MM.1S (cell line): ENCODE results near the gene MUC5AC.
"Not testable (repeated sequence)": the region's sequence is repeated elsewhere in the genome, so short reads cannot be mapped to it uniquely, and the experiment has no call there.

Source experiments
- DNase-seq: peaks from one replicate; pipeline ENCODE4 v3.0.0-alpha.2; 2015
- H2AFZ ChIP-seq: fragments of 300-600 bp; sonication (generic); 2 replicates; pipeline ENCODE4 v1.6.0; 2016; ENCODE audit warnings: antibody characterized with exemption, low read length
- H3F3A ChIP-seq: fragments of 300-600 bp; sonication (generic); 2 replicates; pipeline ENCODE4 v1.6.1; 2016; ENCODE audit warnings: mild to moderate bottlenecking, antibody characterized with exemption, low read length, moderate library complexity, mixed read lengths; ENCODE audit not compliant: insufficient read depth
- H3K27ac ChIP-seq: fragments of 300-600 bp; sonication (generic); 2 replicates; pipeline ENCODE4 v1.5.1; 2016; ENCODE audit warnings: mild to moderate bottlenecking, low read length
- H3K27me3 ChIP-seq: fragments of 300-600 bp; sonication (generic); replicated peaks from 2 replicates; pipeline ENCODE4 v1.6.0; 2016; ENCODE audit warnings: low read length; ENCODE audit not compliant: insufficient read depth
- H3K36me3 ChIP-seq: fragments of 300-600 bp; sonication (generic); replicated peaks from 2 replicates; pipeline ENCODE4 v1.6.1; 2016; ENCODE audit warnings: mild to moderate bottlenecking, low read length, mixed read lengths; ENCODE audit not compliant: insufficient read depth
- H3K4me1 ChIP-seq: fragments of 300-600 bp; sonication (generic); 2 replicates; pipeline ENCODE4 v1.6.1; 2016; ENCODE audit warnings: low read length, mixed read lengths
- H3K4me2 ChIP-seq: fragments of 300-600 bp; sonication (generic); 2 replicates; pipeline ENCODE4 v1.6.0; 2016; ENCODE audit warnings: low read depth, low read length
- H3K4me3 ChIP-seq: fragments of 300-600 bp; sonication (generic); 2 replicates; pipeline ENCODE4 v1.5.1; 2016; ENCODE audit warnings: low read length, mixed read lengths
- H3K79me2 ChIP-seq: fragments of 300-600 bp; sonication (generic); 2 replicates; pipeline ENCODE4 v1.6.1; 2016; ENCODE audit warnings: mixed run types, low read length, mixed read lengths
- H3K9ac ChIP-seq: fragments of 300-600 bp; sonication (generic); 2 replicates; pipeline ENCODE4 v1.6.1; 2016; ENCODE audit warnings: low read length, mixed read lengths
- H3K9me2 ChIP-seq: fragments of 300-600 bp; sonication (generic); replicated peaks from 2 replicates; pipeline ENCODE4 v1.6.1; 2016; ENCODE audit warnings: mild to moderate bottlenecking, low read length, mixed read lengths; ENCODE audit not compliant: insufficient read depth
- H3K9me3 ChIP-seq: fragments of 300-600 bp; sonication (generic); replicated peaks from 2 replicates; pipeline ENCODE4 v1.6.1; 2016; ENCODE audit warnings: mild to moderate bottlenecking, low read length, mixed read lengths; ENCODE audit not compliant: insufficient read depth
- H4K20me1 ChIP-seq: fragments of 300-600 bp; sonication (generic); 2 replicates; pipeline ENCODE4 v1.6.1; 2016; ENCODE audit warnings: mild to moderate bottlenecking, low read length, moderate library complexity, mixed read lengths; ENCODE audit not compliant: insufficient read depth

MUC5AC gene

DNA sequence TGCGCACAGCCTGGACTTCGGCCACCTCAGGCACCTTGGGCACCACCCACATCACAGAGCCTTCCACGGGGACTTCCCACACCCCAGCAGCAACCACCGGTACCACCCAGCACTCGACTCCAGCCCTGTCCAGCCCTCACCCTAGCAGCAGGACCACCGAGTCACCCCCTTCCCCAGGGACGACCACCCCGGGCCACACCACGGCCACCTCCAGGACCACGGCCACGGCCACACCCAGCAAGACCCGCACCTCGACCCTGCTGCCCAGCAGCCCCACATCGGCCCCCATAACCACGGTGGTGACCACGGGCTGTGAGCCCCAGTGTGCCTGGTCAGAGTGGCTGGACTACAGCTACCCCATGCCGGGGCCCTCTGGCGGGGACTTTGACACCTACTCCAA lies 91.2 kb downstream of the MUC5AC start:
- H3F3A ChIP-seq, H3K36me3 ChIP-seq, H3K79me2 ChIP-seq, H3K9me3 ChIP-seq, H3K4me3 ChIP-seq, H4K20me1 ChIP-seq, H3K9ac ChIP-seq, H3K4me2 ChIP-seq, H2AFZ ChIP-seq, DNase-seq, H3K4me1 ChIP-seq, H3K9me2 ChIP-seq, H3K27ac ChIP-seq: not testable (repeated sequence)
- peaks cover 23% of the 10 kb centered on the region for H3K27me3 ChIP-seq

DNA sequence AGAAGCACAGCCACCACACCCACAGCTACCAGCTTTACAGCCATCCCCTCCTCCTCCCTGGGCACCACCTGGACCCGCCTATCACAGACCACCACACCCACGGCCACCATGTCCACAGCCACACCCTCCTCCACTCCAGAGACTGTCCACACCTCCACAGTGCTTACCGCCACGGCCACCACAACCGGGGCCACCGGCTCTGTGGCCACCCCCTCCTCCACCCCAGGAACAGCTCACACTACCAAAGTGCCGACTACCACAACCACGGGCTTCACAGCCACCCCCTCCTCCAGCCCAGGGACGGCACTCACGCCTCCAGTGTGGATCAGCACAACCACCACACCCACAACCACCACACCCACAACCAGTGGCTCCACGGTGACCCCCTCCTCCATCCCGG lies 92.7 kb downstream of the MUC5AC start:
- not testable (repeated sequence) for H3K4me3 ChIP-seq, H4K20me1 ChIP-seq, H3F3A ChIP-seq, H3K79me2 ChIP-seq, H3K4me1 ChIP-seq, DNase-seq, H3K9ac ChIP-seq, H3K36me3 ChIP-seq, H3K9me3 ChIP-seq, H3K27ac ChIP-seq, H3K9me2 ChIP-seq, H2AFZ ChIP-seq, H3K4me2 ChIP-seq
- H3K27me3 ChIP-seq = peaks cover 27% of the 10 kb centered on the region
